Measurements from ENCODE around the gene NDUFAF5. TPM values are rescaled to one million over a fixed set of nuclear protein-coding genes. Genes with fewer than 3 reads are reported as not detected.

Gene NDUFAF5
- total RNA-seq, 4 donors from 2014 or later: 11.4 to 19.5 (median 14.7) TPM

DNA sequence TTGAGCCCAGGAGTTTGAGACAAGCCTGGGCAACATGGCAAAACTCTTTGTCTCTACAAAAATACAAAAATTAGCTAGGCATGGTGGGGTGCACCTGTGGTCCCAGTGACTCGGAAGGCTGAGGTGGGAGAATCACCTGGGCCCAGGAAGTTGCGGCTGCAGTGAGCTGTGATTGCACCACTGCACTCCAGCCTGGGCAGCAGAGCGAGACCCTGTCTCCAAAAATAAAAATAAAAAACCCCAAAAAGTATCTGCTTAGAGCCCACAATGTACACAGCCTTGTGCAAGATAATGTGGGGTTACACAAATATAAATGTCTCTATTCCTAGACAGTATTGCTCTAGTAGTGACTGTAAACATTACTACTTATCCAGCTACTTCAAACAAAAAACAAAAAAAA is 6.0 kb upstream of the NDUFAF5 start:
- TF ChIP-seq, protein P1, sequence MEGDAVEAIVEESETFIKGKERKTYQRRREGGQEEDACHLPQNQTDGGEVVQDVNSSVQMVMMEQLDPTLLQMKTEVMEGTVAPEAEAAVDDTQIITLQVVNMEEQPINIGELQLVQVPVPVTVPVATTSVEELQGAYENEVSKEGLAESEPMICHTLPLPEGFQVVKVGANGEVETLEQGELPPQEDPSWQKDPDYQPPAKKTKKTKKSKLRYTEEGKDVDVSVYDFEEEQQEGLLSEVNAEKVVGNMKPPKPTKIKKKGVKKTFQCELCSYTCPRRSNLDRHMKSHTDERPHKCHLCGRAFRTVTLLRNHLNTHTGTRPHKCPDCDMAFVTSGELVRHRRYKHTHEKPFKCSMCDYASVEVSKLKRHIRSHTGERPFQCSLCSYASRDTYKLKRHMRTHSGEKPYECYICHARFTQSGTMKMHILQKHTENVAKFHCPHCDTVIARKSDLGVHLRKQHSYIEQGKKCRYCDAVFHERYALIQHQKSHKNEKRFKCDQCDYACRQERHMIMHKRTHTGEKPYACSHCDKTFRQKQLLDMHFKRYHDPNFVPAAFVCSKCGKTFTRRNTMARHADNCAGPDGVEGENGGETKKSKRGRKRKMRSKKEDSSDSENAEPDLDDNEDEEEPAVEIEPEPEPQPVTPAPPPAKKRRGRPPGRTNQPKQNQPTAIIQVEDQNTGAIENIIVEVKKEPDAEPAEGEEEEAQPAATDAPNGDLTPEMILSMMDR (IDR thresholded peaks at IDR 0.05): no peak
- no peak for DNase-seq (ENCODE audit: low spot score)
- ATAC-seq (ENCODE audit: low FRiP score): no peak

DNA sequence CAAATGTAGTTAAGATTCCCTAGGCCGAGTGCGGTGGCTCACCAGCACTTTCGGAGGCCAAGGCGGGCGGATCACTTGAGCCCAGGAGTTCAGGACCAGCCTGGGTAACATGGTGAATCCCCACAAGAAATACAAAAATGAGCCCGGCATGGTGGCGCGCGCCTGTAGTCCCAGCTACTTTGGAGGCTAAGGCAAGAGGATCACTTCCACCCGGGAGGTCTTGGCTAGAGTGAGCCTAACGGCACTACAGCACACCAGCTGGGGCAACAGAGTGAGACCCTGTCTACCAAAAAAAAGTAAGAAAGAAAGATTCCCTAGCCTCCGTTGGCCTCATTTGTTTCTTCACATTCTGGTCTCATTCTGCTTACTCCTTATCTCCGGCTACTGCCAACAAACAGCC is 1.3 kb upstream of the NDUFAF5 start:
- ATAC-seq (ENCODE audit: low FRiP score) (no peak), DNase-seq (ENCODE audit: low spot score) (no peak)
- TF ChIP-seq, protein P1 (IDR thresholded peaks at IDR 0.05): no peak

DNA sequence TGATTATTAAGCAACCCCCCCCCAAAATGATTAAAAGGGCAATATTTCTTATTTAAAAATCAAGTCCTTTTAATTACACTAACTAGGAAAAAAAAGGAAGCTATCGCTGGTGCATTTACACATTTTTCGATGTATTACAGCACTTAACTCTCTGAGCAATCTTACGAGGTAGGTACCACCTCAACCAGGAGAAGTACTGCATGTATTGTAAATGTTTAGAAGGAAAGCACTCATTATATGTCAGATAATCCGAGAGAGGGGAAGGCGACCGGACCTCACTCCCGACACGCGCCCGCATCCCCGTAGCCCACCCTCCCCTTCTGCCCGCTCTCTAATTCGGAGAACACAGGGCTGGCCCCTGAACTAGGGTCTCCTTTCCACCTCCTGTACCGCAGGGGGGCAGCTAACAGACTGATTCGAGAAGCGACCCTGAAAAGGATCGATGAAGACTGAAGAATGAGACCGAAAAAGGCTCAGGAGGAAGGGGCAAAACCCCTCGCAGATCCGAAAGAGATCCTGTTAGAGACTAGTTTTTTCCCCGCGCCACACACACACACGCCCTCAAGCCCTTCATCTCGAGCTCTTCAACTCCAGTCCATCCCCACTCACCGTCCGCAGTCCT is 446 bp upstream of the NDUFAF5 start:
- DNase-seq (ENCODE audit: low spot score) (no peak), ATAC-seq (ENCODE audit: low FRiP score) (peak; percentile 6)
- TF ChIP-seq, protein P1 (IDR thresholded peaks at IDR 0.05): no peak

DNA sequence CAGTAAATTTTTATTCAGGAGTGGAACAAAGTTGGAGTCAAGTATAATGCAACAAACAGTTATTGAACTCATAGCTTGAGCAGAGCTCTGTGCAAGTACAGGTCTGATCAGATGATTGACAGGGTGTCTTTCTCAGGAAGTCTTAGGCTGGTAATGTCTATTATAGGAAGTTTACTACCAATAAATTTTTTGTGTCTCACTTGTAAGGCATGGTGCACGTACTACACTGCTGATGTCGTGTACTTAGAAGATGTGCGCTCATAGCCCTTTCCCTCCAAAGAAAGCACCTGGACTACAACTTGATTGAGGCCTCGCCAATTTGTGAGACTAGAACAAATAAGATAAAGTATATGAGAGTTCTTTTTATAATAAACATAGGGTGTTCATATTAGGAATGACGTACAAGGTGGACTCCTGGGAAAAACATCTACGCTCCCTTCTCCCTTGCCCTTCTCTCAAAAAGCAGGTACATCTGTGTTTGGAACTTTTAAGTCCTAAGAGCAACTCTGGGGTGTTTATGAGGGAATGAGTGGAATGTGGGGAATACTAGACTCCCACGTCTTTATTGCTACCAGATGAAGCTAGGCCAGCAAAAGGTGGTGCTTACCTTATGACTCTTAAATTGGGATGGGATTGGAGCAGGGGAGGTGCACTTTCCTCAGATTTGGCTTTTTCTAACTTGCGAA is 1.5 kb downstream of the NDUFAF5 start:
- TF ChIP-seq, protein P1 (IDR thresholded peaks at IDR 0.05): no peak
- DNase-seq (ENCODE audit: low spot score): no peak
- ATAC-seq (ENCODE audit: low FRiP score): no peak

DNA sequence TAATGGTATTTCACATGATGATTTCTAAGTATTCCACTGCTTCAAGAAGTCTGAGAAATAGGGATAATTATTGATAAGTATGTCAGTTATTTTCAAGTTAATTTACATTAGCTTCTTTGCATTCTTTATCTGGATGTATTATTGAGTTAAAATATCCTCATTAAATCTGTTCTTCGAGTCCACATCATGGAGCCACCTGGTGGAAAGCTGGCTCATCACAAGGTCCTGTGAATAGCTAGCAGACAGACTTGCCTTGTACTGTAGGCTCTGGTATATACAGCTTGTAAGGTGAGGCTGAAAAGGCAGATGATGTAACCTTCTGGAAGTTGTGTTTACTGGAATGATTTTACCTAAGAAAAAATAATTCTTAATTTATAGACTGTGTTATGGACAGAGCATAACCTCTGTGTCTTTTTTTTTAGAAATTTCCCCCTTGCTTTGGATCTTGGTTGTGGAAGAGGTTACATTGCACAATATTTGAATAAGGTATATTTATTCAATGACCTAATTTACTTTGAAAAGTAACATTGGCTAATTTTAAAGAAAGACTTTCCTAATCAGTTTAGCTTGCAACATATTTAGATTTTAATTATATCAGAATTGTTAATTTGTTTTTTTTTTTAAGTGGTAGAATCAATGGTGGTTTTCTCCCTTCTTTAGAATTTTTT is 3.5 kb downstream of the NDUFAF5 start:
- no peak for ATAC-seq (ENCODE audit: low FRiP score)
- TF ChIP-seq, protein P1 (IDR thresholded peaks at IDR 0.05): no peak
- DNase-seq (ENCODE audit: low spot score): no peak

DNA sequence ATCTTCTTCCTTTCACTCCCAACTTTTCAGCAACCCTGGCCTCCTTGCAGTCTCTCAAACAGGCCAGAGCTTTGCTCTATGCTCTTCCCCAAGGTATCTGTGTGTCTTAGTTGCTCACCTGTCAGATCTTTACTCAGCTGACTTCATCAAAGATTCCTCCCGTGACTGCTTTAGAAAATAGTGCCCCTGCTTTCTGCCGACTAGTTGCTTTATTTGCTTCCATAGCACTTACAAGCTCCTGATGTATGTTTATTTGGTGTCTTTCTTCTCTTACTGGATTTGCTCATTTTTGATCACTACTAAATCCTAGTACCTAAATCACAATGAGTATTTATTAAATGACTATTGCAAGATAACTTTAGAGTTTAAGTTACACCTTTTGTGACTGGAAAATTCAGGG is 5.9 kb downstream of the NDUFAF5 start:
- TF ChIP-seq, protein P1 (IDR thresholded peaks at IDR 0.05): no peak
- DNase-seq (ENCODE audit: low spot score) (no peak), ATAC-seq (ENCODE audit: low FRiP score) (no peak)
